IMR-90 (cell line): ENCODE measurements around the gene DGAT2L6. TPM values are rescaled to one million over a fixed set of nuclear protein-coding genes. Genes with fewer than 3 reads are reported as not detected.

Experiments used
- ATAC-seq: fragments of 200-7000 bp; cut with Tn5 transposase; 2 replicates; pipeline ENCODE4 v1.9.1; 2020; ENCODE audit warnings: low read depth, mild to moderate bottlenecking, moderate library complexity
- BruUV-seq: library from RNA; stranded (reverse); fragments of 400-500 nt; replicated peaks from 2 replicates; lab custom pipeline; 2021; lab: Mats Ljungman, UMichigan
- CTCF ChIA-PET: fragments of 300-600 bp; formaldehyde crosslinking; extraction: SDS; loops from one replicate; lab custom pipeline; 2021; ENCODE audit warnings: antibody characterized with exemption; lab: Yijun Ruan, JAX
- POLR2A ChIA-PET: fragments of 300-600 bp; sonication (Branson Sonifier 250); formaldehyde crosslinking; loops from one replicate; lab custom pipeline; 2022; ENCODE audit warnings: antibody characterized with exemption; ENCODE audit not compliant: unreplicated experiment; lab: Charles Lee
- DNase-seq: peaks from one replicate; pipeline ENCODE4 v3.0.0; 2013
- H2AFZ ChIP-seq: replicated peaks from 2 replicates; pipeline ENCODE3; 2013; ENCODE audit warnings: low read length, mild to moderate bottlenecking; ENCODE audit not compliant: poor library complexity
- H2AK5ac ChIP-seq: 2 replicates; pipeline ENCODE4 v1.6.1; 2013; ENCODE audit warnings: low read depth, low read length, inconsistent platforms
- H2AK9ac ChIP-seq: replicated peaks from 2 replicates; pipeline ENCODE3; 2013; ENCODE audit warnings: mild to moderate bottlenecking, low read depth, low read length, moderate library complexity; ENCODE audit not compliant: poor library complexity
- H2BK120ac ChIP-seq: 2 replicates; pipeline ENCODE4 v1.6.1; 2013; ENCODE audit warnings: low read depth, low read length, inconsistent platforms
- H2BK15ac ChIP-seq: 3 replicates; pipeline ENCODE4 v1.6.1; 2013; ENCODE audit warnings: low read depth, low read length, inconsistent platforms
- H2BK20ac ChIP-seq: 2 replicates; pipeline ENCODE4 v1.6.1; 2013; ENCODE audit warnings: low read depth, mild to moderate bottlenecking, inconsistent platforms, low read length, moderate library complexity
- H2BK5ac ChIP-seq: 2 replicates; pipeline ENCODE4 v1.6.1; 2013; ENCODE audit warnings: mild to moderate bottlenecking, low read depth, low read length, inconsistent platforms; ENCODE audit not compliant: poor library complexity, severe bottlenecking
- H3K14ac ChIP-seq: replicated peaks from 2 replicates; pipeline ENCODE4 v1.6.1; 2013; ENCODE audit warnings: low read depth, low read length, inconsistent platforms
- H3K18ac ChIP-seq: 2 replicates; pipeline ENCODE4 v1.6.1; 2013; ENCODE audit warnings: low read depth, low read length, control low read depth
- H3K23ac ChIP-seq: 2 replicates; pipeline ENCODE4 v1.6.1; 2013; ENCODE audit warnings: low read depth, low read length, inconsistent platforms
- H3K27ac ChIP-seq: 2 replicates; pipeline ENCODE4 v1.5.1; 2013; ENCODE audit warnings: mild to moderate bottlenecking, control low read depth, low read length; ENCODE audit not compliant: insufficient read depth
- H3K27me3 ChIP-seq: 2 replicates; pipeline ENCODE4 v1.6.1; 2013; ENCODE audit warnings: low read length; ENCODE audit not compliant: control insufficient read depth, insufficient read depth
- H3K36me3 ChIP-seq: 2 replicates; pipeline ENCODE4 v1.6.1; 2013; ENCODE audit warnings: low read length, mixed read lengths; ENCODE audit not compliant: control insufficient read depth, insufficient read depth
- H3K4ac ChIP-seq: 2 replicates; pipeline ENCODE4 v1.6.1; 2013; ENCODE audit warnings: low read depth, low read length, inconsistent platforms
- H3K4me1 ChIP-seq: 2 replicates; pipeline ENCODE4 v1.6.1; 2013; ENCODE audit warnings: low read length, mixed read lengths; ENCODE audit not compliant: control insufficient read depth, insufficient read depth
- H3K4me2 ChIP-seq: 2 replicates; pipeline ENCODE4 v1.6.1; 2013; ENCODE audit warnings: low read depth, mild to moderate bottlenecking, control low read depth, low read length, moderate library complexity
- H3K4me3 ChIP-seq: 2 replicates; pipeline ENCODE4 v1.5.1; 2013; ENCODE audit warnings: low read depth, mild to moderate bottlenecking, control low read depth, low read length, moderate library complexity; ENCODE audit not compliant: insufficient read depth
- H3K56ac ChIP-seq: 2 replicates; pipeline ENCODE4 v1.6.1; 2013; ENCODE audit warnings: low read length, inconsistent platforms; ENCODE audit not compliant: insufficient read depth; ENCODE audit errors: extremely low read depth
- H3K79me1 ChIP-seq, 2 experiments: 2 replicates each; pipeline ENCODE4 v1.6.1; 2013; ENCODE audit warnings: low read length in 2 of 2, inconsistent platforms in 1 of 2, low read depth in 1 of 2
- H3K9ac ChIP-seq: 2 replicates; pipeline ENCODE4 v1.6.1; 2013; ENCODE audit warnings: low read depth, low read length, control low read depth
- H3K9me1 ChIP-seq: 2 replicates; pipeline ENCODE4 v1.6.1; 2013; ENCODE audit warnings: low read length, inconsistent platforms; ENCODE audit not compliant: insufficient read depth
- H3K9me3 ChIP-seq: 2 replicates; pipeline ENCODE4 v1.6.1; 2013; ENCODE audit warnings: low read length; ENCODE audit not compliant: control insufficient read depth, insufficient read depth
- H4K20me1 ChIP-seq: 2 replicates; pipeline ENCODE4 v1.6.1; 2013; ENCODE audit warnings: low read length, inconsistent platforms; ENCODE audit not compliant: insufficient read depth
- H4K5ac ChIP-seq: 2 replicates; pipeline ENCODE4 v1.6.1; 2013; ENCODE audit warnings: mild to moderate bottlenecking, low read depth, low read length, control low read depth
- H4K8ac ChIP-seq, 2 experiments: 2 replicates each; pipeline ENCODE4 v1.6.1; 2013; ENCODE audit warnings: low read depth in 2 of 2, low read length in 2 of 2, control low read depth in 1 of 2, inconsistent platforms in 1 of 2
- H4K91ac ChIP-seq: 2 replicates; pipeline ENCODE4 v1.6.1; 2013; ENCODE audit warnings: low read depth, low read length, inconsistent platforms; ENCODE audit not compliant: insufficient read depth
- CEBPB ChIP-seq: IDR thresholded peaks from 2 replicates; pipeline ENCODE4 v1.6.1; 2012; ENCODE audit warnings: low read depth, low read length, improper control_type of control experiment
- ELK1 ChIP-seq: fragments of 150-350 bp; IDR thresholded peaks from 2 replicates; pipeline ENCODE4 v1.6.1; 2016; ENCODE audit warnings: low read depth, mild to moderate bottlenecking, low read length, moderate library complexity, borderline replicate concordance
- NFE2L2 ChIP-seq: fragments of 150-350 bp; IDR thresholded peaks from 2 replicates; pipeline ENCODE4 v1.6.1; 2016; ENCODE audit warnings: low read depth, mild to moderate bottlenecking, low read length
- WGBS, 2 experiments: methylation state at CpG; one replicate each; pipeline versions ENCODE4 v1.1.5 to v1.1.7; 2013; ENCODE audit warnings: missing lambda C conversion rate in 2 of 2; ENCODE audit not compliant: insufficient read length in 1 of 2; ENCODE audit errors: extremely low coverage in 2 of 2; 5-methylcytosine and 5-hydroxymethylcytosine counted together
- dilution Hi-C: fragments of 300-500 bp; cut with HindIII; formaldehyde crosslinking; loops from one replicate; pipeline ENCODE4 v1.14.3; 2018; ENCODE audit warnings: low sequenced_read_pairs; ENCODE audit not compliant: unreplicated experiment
- in situ Hi-C: fragments of 300-500 bp; cut with MboI; formaldehyde crosslinking; loops from 3 replicates; pipeline ENCODE4 v1.14.3; 2019; ENCODE audit warnings: low sequenced_read_pairs, inconsistent platforms, mixed read lengths
- intact Hi-C: fragments of 100-400 bp; cut with micrococcal nuclease; formaldehyde crosslinking; loops from 2 replicates; pipeline ENCODE4 v1.10.0; 2022
- polyA plus RNA-seq, 3 experiments: library from polyadenylated mRNA; depleted of rRNA; stranded (reverse); fragments of >200 nt; gene quantifications; 2 replicates each; pipeline ENCODE4 v1.2.3, GENCODE V29; 2012; ENCODE audit warnings: low replicate concordance in 1 of 3
- total RNA-seq: library from RNA; depleted of rRNA; stranded (reverse); fragments of >200 nt; gene quantifications from 2 replicates; pipeline ENCODE4 v1.2.3, GENCODE V29; 2012

The DGAT2L6 gene
- total and polyA plus RNA-seq, 2 of the 4 experiments (the other 2 are of a cell fraction) = not detected

- H4K5ac ChIP-seq = no peak overlapping the region
- dilution Hi-C loops (no loop called here), intact Hi-C loops (no loop called here), in situ Hi-C loops (no loop called here)
- no peak overlapping the region for H3K4ac ChIP-seq
- no peak overlapping the region for H2BK5ac ChIP-seq
- TF ChIP-seq ELK1 (no peak), CEBPB (no peak), NFE2L2 (no peak)
- no peak overlapping the region for H2BK15ac ChIP-seq
- POLR2A ChIA-PET = interaction anchor here (0.6 kb wide), 1 partner anchor 13 kb away, joined by 5 read pairs; no protein-coding TSS in a partner anchor
- peaks cover 3% of the 10 kb centered on the region for H3K27me3 ChIP-seq
- H3K14ac ChIP-seq = no peak overlapping the region
- H3K9ac ChIP-seq = no peak overlapping the region
- no peaks in the 10 kb centered on the region for H3K36me3 ChIP-seq
- H3K79me1 ChIP-seq = no peaks in the 10 kb centered on the region
- H4K20me1 ChIP-seq = no peaks in the 10 kb centered on the region
- no peak overlapping the region for H2BK120ac ChIP-seq
- peak; percentile 1 for DNase-seq
- CTCF ChIA-PET = no interaction called here
- H3K4me2 ChIP-seq = no peak overlapping the region
- ATAC-seq = no peak
- H3K9me1 ChIP-seq = no peaks in the 10 kb centered on the region
- no CpG with 5 or more reads among the region's 5 CpGs for WGBS, 2 experiments
- H3K9me3 ChIP-seq = no peaks in the 10 kb centered on the region; the same call in 1 of the 2 replicates
- H3K56ac ChIP-seq = no peak overlapping the region
- no peak overlapping the region for H2AK9ac ChIP-seq
- no peak overlapping the region for H2AK5ac ChIP-seq
- H2BK20ac ChIP-seq = no peak overlapping the region
- no peak overlapping the region for H3K27ac ChIP-seq
- no peak overlapping the region for H3K23ac ChIP-seq
- no peak overlapping the region for H4K8ac ChIP-seq
- no TSS peak for BruUV-seq
- no peak overlapping the region for H3K4me3 ChIP-seq
- H2AFZ ChIP-seq = no peak overlapping the region
- no peak overlapping the region for H3K18ac ChIP-seq
- no peaks in the 10 kb centered on the region for H3K4me1 ChIP-seq
- no peak overlapping the region for H4K91ac ChIP-seq
Measured at GRCh38 chrX:70219938-70220764, 42.9 kb downstream of the DGAT2L6 start.
